HEK293 (cell line): ENCODE measurements around the gene PLBD1.
A peak's percentile ranks its signal among the peaks of the same experiment; 100 is the strongest.

Experiments used
- CTCF ChIA-PET: fragments of 350-600 bp; formaldehyde crosslinking; extraction: SDS; loops from one replicate; lab custom pipeline; 2021; ENCODE audit warnings: antibody characterized with exemption; lab: Yijun Ruan, JAX
- POLR2A ChIA-PET: fragments of 300-600 bp; formaldehyde crosslinking; extraction: SDS; loops from one replicate; lab custom pipeline; 2020; ENCODE audit warnings: antibody characterized with exemption, inconsistent platforms; lab: Yijun Ruan, JAX
- H3K27ac ChIP-seq: fragments of 200-500 bp; sonication (Bioruptor generic); 2 replicates; pipeline ENCODE4 v1.5.1; 2014; ENCODE audit warnings: low read depth, low read length, control low read depth, inconsistent platforms; ENCODE audit errors: extremely low read depth
- H3K36me3 ChIP-seq, 2 experiments: fragments of 200-500 bp in 1 of 2; sonication (Bioruptor generic) in 1 of 2; 1 replicate in 1 of 2; 2 replicates in 1 of 2; pipeline ENCODE4 v1.5.1; 2014 to 2017; ENCODE audit warnings: inconsistent platforms in 2 of 2, low read length in 2 of 2; ENCODE audit not compliant: control insufficient read depth in 2 of 2, insufficient read depth in 1 of 2
- H3K4me1 ChIP-seq: fragments of 200-500 bp; sonication (Bioruptor generic); 2 replicates; pipeline ENCODE4 v1.5.1; 2014; ENCODE audit warnings: mild to moderate bottlenecking, low read length, inconsistent platforms; ENCODE audit not compliant: control insufficient read depth, insufficient read depth
- H3K4me3 ChIP-seq: 2 replicates; pipeline ENCODE4 v1.5.1; 2011; ENCODE audit warnings: low read depth, mild to moderate bottlenecking, control low read depth, low read length, moderate library complexity
- H3K9me3 ChIP-seq: fragments of 200-500 bp; sonication (Bioruptor generic); 2 replicates; pipeline ENCODE4 v1.5.1; 2014; ENCODE audit warnings: low read depth, low read length, inconsistent platforms; ENCODE audit not compliant: control insufficient read depth, insufficient read depth
- GLI4 ChIP-seq: fragments of 450-650 bp; formaldehyde crosslinking; IDR thresholded peaks from 2 replicates; pipeline ENCODE4 v1.5.1; 2016; ENCODE audit warnings: missing biosample characterization, missing genetic modification characterization
- HOXD13 ChIP-seq: sonication (generic); formaldehyde crosslinking; IDR thresholded peaks from 2 replicates; pipeline ENCODE4 v1.8.0; 2022; ENCODE audit warnings: missing genetic modification reagents, borderline replicate concordance
- IKZF3 ChIP-seq: fragments of 450-650 bp; IDR thresholded peaks from 2 replicates; pipeline ENCODE4 v1.5.0; 2018; ENCODE audit warnings: missing biosample characterization, mild to moderate bottlenecking, missing genetic modification characterization, moderate library complexity
- KLF17 ChIP-seq: fragments of 450-650 bp; formaldehyde crosslinking; IDR thresholded peaks from 2 replicates; pipeline ENCODE4 v1.5.1; 2016; ENCODE audit warnings: missing biosample characterization, missing genetic modification characterization
- KLF9 ChIP-seq: fragments of 450-650 bp; formaldehyde crosslinking; IDR thresholded peaks from 2 replicates; pipeline ENCODE4 v1.5.1; 2016; ENCODE audit warnings: missing biosample characterization, missing genetic modification characterization, low read depth
- SALL2 ChIP-seq: fragments of 450-650 bp; formaldehyde crosslinking; IDR thresholded peaks from 2 replicates; pipeline ENCODE4 v1.5.0; 2017; ENCODE audit warnings: missing biosample characterization, mild to moderate bottlenecking, missing genetic modification characterization, borderline replicate concordance
- SETDB1 ChIP-seq: IDR thresholded peaks from one replicate; pipeline ENCODE4 v1.6.1; 2017; ENCODE audit warnings: mild to moderate bottlenecking, low read length, moderate library complexity, mixed read lengths; ENCODE audit not compliant: insufficient read length
- TRIM28 ChIP-seq: IDR thresholded peaks from 2 replicates; pipeline ENCODE4 v1.6.1; 2011; ENCODE audit warnings: low read length, control low read depth, borderline replicate concordance
- ZBTB11 ChIP-seq: fragments of 450-650 bp; formaldehyde crosslinking; conservative IDR thresholded peaks from 2 replicates; pipeline ENCODE4 v1.5.1; 2016; ENCODE audit warnings: low read depth, missing biosample characterization, missing genetic modification characterization
- ZBTB26 ChIP-seq: fragments of 450-650 bp; formaldehyde crosslinking; optimal IDR thresholded peaks from 2 replicates; pipeline ENCODE3; 2016; ENCODE audit warnings: missing biosample characterization, mild to moderate bottlenecking, missing genetic modification characterization
- ZBTB44 ChIP-seq: fragments of 450-650 bp; IDR thresholded peaks from 2 replicates; pipeline ENCODE4 v1.5.1; 2018; ENCODE audit warnings: missing biosample characterization, mild to moderate bottlenecking, missing genetic modification characterization
- ZFP41 ChIP-seq: fragments of 450-650 bp; formaldehyde crosslinking; IDR thresholded peaks from 2 replicates; pipeline ENCODE4 v1.5.1; 2016; ENCODE audit warnings: missing biosample characterization, missing genetic modification characterization, borderline replicate concordance
- ZNF10 ChIP-seq: fragments of 450-650 bp; formaldehyde crosslinking; IDR thresholded peaks from 2 replicates; pipeline ENCODE4 v1.5.1; 2017; ENCODE audit warnings: missing biosample characterization, missing genetic modification characterization
- ZNF175 ChIP-seq: fragments of 450-650 bp; formaldehyde crosslinking; IDR thresholded peaks from 2 replicates; pipeline ENCODE4 v1.5.1; 2016; ENCODE audit warnings: missing biosample characterization, missing genetic modification characterization
- ZNF23 ChIP-seq: fragments of 450-650 bp; formaldehyde crosslinking; IDR thresholded peaks from 2 replicates; pipeline ENCODE4 v1.5.1; 2016; ENCODE audit warnings: missing biosample characterization, missing genetic modification characterization, borderline replicate concordance
- ZNF248 ChIP-seq: fragments of 450-650 bp; formaldehyde crosslinking; IDR thresholded peaks from 2 replicates; pipeline ENCODE4 v1.5.1; 2017; ENCODE audit warnings: missing biosample characterization, missing genetic modification characterization
- ZNF510 ChIP-seq: fragments of 450-650 bp; formaldehyde crosslinking; IDR thresholded peaks from 2 replicates; pipeline ENCODE4 v1.5.1; 2018; ENCODE audit warnings: mild to moderate bottlenecking, missing genetic modification characterization, missing biosample characterization; ENCODE audit not compliant: insufficient replicate concordance
- ZNF561 ChIP-seq: fragments of 450-650 bp; IDR thresholded peaks from 2 replicates; pipeline ENCODE4 v1.5.1; 2018; ENCODE audit warnings: missing biosample characterization, missing genetic modification characterization, borderline replicate concordance
- ZNF660 ChIP-seq: fragments of 450-650 bp; IDR thresholded peaks from 2 replicates; pipeline ENCODE4 v1.5.1; 2018; ENCODE audit warnings: missing biosample characterization, mild to moderate bottlenecking, missing genetic modification characterization

The PLBD1 gene

GRCh38 chr12:14525964-14526363, 41.7 kb downstream of the PLBD1 start (continued):
- no peak for TF ChIP-seq TRIM28
- TF ChIP-seq SALL2 (tag by site-specific recombination) = no peak

GRCh38 chr12:14521822-14522221, 45.9 kb downstream of the PLBD1 start:
- no peaks in the 10 kb centered on the region for H3K4me1 ChIP-seq

GRCh38 chr12:14514946-14515345, 52.7 kb downstream of the PLBD1 start:
- ChIA-PET CTCF (interaction anchor here (0.6 to 3.8 kb wide), 5 partner anchors 27 to 273 kb away, joined by 3 to 27 read pairs (median 4); no protein-coding TSS in a partner anchor), POLR2A (no interaction called here)
- no peaks in the 10 kb centered on the region for H3K4me1 ChIP-seq
- TF ChIP-seq ZNF23 (tag by site-specific recombination) (no peak), KLF17 (tag by site-specific recombination) (no peak), ZNF510 (tag by site-specific recombination) (no peak), ZBTB44 (tag by site-specific recombination) (no peak), ZNF660 (tag by site-specific recombination) (no peak), KLF9 (tag by site-specific recombination) (no peak), ZFP41 (tag by site-specific recombination) (no peak), ZBTB26 (tag by site-specific recombination) (no peak), ZBTB11 (no peak), HOXD13 (no peak), ZNF248 (no peak), IKZF3 (tag by site-specific recombination) (no peak), ZNF175 (tag by site-specific recombination) (no peak), ZNF10 (no peak)
- TF ChIP-seq, all 188 proteins: peak for 0
- Histone ChIP-seq H3K27ac (no peak overlapping the region), H3K9me3 (no peaks in the 10 kb centered on the region), H3K36me3 (no peaks in the 10 kb centered on the region), H3K4me3 (no peak overlapping the region)

More at GRCh38 chr12:14521822-14522221, 45.9 kb downstream of the PLBD1 start:
- H3K4me3 ChIP-seq = no peak overlapping the region
- ChIA-PET CTCF (no interaction called here), POLR2A (no interaction called here)
- no peaks in the 10 kb centered on the region for H3K9me3 ChIP-seq
- no peaks in the 10 kb centered on the region for H3K36me3 ChIP-seq
- TF ChIP-seq ZNF561 (tag by site-specific recombination) (no peak), GLI4 (tag by site-specific recombination) (no peak), SETDB1 (peak; percentile 71)
- no peak overlapping the region for H3K27ac ChIP-seq
